GM18519 (cell line): ENCODE results near the gene DKKL1.
"Not testable (repeated sequence)": the region's sequence is repeated elsewhere in the genome, so short reads cannot be mapped to it uniquely, and the experiment has no call there.

Experiments used
- ATAC-seq: cut with Tn5 transposase; IDR thresholded peaks from one replicate; pipeline ENCODE4 v1.9.1; 2021; ENCODE audit warnings: mild to moderate bottlenecking, moderate library complexity; ENCODE audit not compliant: unreplicated experiment, low FRiP score

DKKL1 gene

GRCh38 chr19:49359851-49360820, 3.5 kb upstream of the DKKL1 start:
- no peak for ATAC-seq

- no peak for ATAC-seq
Measured at GRCh38 chr19:49361438-49362047, 2.1 kb upstream of the DKKL1 start.

GRCh38 chr19:49362048-49362928, 1.4 kb upstream of the DKKL1 start, which contains the start of gene TEAD2:
Gene TEAD2, minus strand, starts transcription at chr19:49362416. Its CDS starts 2,341 bp downstream, at chr19:49360075.
- ATAC-seq, result no peak

GRCh38 chr19:49362929-49363267, 779 bp upstream of the DKKL1 start:
- no peak for ATAC-seq

GRCh38 chr19:49364083-49364737, 533 bp downstream of the DKKL1 start:
- ATAC-seq, result no peak

GRCh38 chr19:49366110-49366509, 2.4 kb downstream of the DKKL1 start:
- ATAC-seq, result no peak

GRCh38 chr19:49368711-49369358, 5.2 kb downstream of the DKKL1 start:
- no peak for ATAC-seq

GRCh38 chr19:49371184-49371583, 7.5 kb downstream of the DKKL1 start:
- no peak for ATAC-seq

- ATAC-seq, result not testable (repeated sequence)
Measured at GRCh38 chr19:49373174-49373573, 9.5 kb downstream of the DKKL1 start.

- no peak for ATAC-seq
Measured at GRCh38 chr19:49374665-49375434, 11.2 kb downstream of the DKKL1 start.

GRCh38 chr19:49378512-49378911, 14.8 kb downstream of the DKKL1 start:
- no peak for ATAC-seq

GRCh38 chr19:49380391-49380790, 16.7 kb downstream of the DKKL1 start:
- no peak for ATAC-seq

- ATAC-seq, result no peak
Measured at GRCh38 chr19:49382639-49383038, 19.0 kb downstream of the DKKL1 start.

GRCh38 chr19:49383599-49383998, 19.9 kb downstream of the DKKL1 start:
- no peak for ATAC-seq

GRCh38 chr19:49387936-49388372, 24.3 kb downstream of the DKKL1 start, which contains the start of gene KASH5:
Gene KASH5, plus strand, starts transcription at chr19:49388249. Its CDS starts 2,635 bp downstream, at chr19:49390884.
- no peak for ATAC-seq

- no peak for ATAC-seq
Measured at GRCh38 chr19:49389406-49389805, 25.7 kb downstream of the DKKL1 start.

- ATAC-seq, result no peak
Measured at GRCh38 chr19:49390131-49390928, 26.7 kb downstream of the DKKL1 start.

GRCh38 chr19:49390929-49391359, 27.3 kb downstream of the DKKL1 start:
- ATAC-seq, result no peak
